Activated naive CD8-positive, alpha-beta T cell treated with anti-CD3 and anti-CD28 coated beads, Interleukin-2, amount 10 ng/mL, durations not matched to agents 7 days and 5 days (primary cell): Measurements from ENCODE around the gene ZNHIT3. TPM values are rescaled to one million over a fixed set of nuclear protein-coding genes. Genes with fewer than 3 reads are reported as not detected.
"Not testable (repeated sequence)": the region's sequence is repeated elsewhere in the genome, so short reads cannot be mapped to it uniquely, and the experiment has no call there.

Source experiments
- ATAC-seq: fragments of 150-1000 bp; cut with Tn5 transposase; one replicate; pipeline ENCODE4 v1.10.0; 2021; ENCODE audit warnings: low read depth, moderate library complexity
- POLR2A ChIA-PET: fragments of 350-600 bp; sonication (Branson Sonifier 250); formaldehyde crosslinking; loops from one replicate; lab custom pipeline; 2021; ENCODE audit warnings: antibody characterized with exemption; lab: Charles Lee
- DNase-seq: peaks from one replicate; pipeline ENCODE4 v3.0.0; 2021
- H3K27ac Mint-ChIP-seq: one replicate; pipeline ENCODE4 v1.8.0; 2022; ENCODE audit warnings: mild to moderate bottlenecking, mixed read lengths
- H3K27me3 Mint-ChIP-seq: one replicate; pipeline ENCODE4 v1.8.0; 2022; ENCODE audit warnings: mild to moderate bottlenecking, moderate library complexity, mixed read lengths
- H3K36me3 Mint-ChIP-seq: one replicate; pipeline ENCODE4 v1.8.0; 2021; ENCODE audit warnings: mild to moderate bottlenecking, mixed read lengths
- H3K4me1 Mint-ChIP-seq: one replicate; pipeline ENCODE4 v1.8.0; 2021; ENCODE audit warnings: mixed read lengths
- H3K4me3 Mint-ChIP-seq: one replicate; pipeline ENCODE4 v1.8.0; 2022; ENCODE audit warnings: mild to moderate bottlenecking, moderate library complexity, mixed read lengths
- H3K9me3 Mint-ChIP-seq: one replicate; pipeline ENCODE4 v1.8.0; 2021; ENCODE audit warnings: mixed read lengths
- total RNA-seq, 2 experiments: library from RNA; stranded (reverse); gene quantifications; one replicate each; pipeline ENCODE4 v1.2.3, GENCODE V29; 2021

Gene ZNHIT3
- 10 to 100 TPM; 48.4 to 48.8 TPM for total RNA-seq

- Mint-ChIP-seq H3K4me3 (peak within 1 kb of the TSS; percentile 93), H3K27me3 (peaks cover 10% of the 10 kb centered on the region), H3K27ac (peak within 1 kb of the TSS; percentile 93), H3K36me3 (peaks cover 14% of the 10 kb centered on the region), H3K9me3 (no peaks in the 10 kb centered on the region), H3K4me1 (peaks cover 26% of the 10 kb centered on the region)
- POLR2A ChIA-PET = interaction anchor here (0.6 to 1.8 kb wide), 4 partner anchors 8 to 115 kb away, joined by 3 to 12 read pairs (median 4); partner anchors contain the start of genes GGNBP2 and MRM1
- peak; percentile 94 for ATAC-seq
- peak; percentile 89 for DNase-seq
Observed at GRCh38 chr17:36486204-36487194, at the start of gene ZNHIT3. Gene ZNHIT3, plus strand, starts transcription at chr17:36486681. Its CDS starts 19 bp downstream, at chr17:36486700.

DNA sequence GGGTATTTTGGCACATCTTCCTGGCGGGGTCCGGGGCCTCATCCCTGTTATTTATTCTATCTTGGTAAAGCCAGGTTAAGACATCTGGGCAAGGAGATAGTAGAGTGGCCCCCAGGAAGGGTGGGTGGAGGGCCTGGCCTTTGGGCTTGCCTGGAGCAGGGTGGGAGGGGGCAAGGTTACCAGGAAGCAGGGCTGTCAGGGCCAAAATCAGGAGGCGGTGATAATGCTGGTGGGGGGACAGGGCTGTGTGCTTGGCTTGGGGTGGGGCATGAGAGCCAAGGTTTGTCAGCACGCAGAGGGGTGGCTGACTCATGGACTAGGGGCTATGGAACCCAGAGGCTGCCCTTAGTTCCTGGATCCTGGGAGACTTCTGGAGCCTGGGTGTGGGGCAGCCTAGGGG lies 44.7 kb upstream of the ZNHIT3 start:
- H3K9me3 Mint-ChIP-seq, H3K36me3 Mint-ChIP-seq, H3K4me1 Mint-ChIP-seq, ATAC-seq, H3K27ac Mint-ChIP-seq, DNase-seq, H3K4me3 Mint-ChIP-seq, H3K27me3 Mint-ChIP-seq, POLR2A ChIA-PET: not testable (repeated sequence)

- DNase-seq (no peak), ATAC-seq (no peak)
- no peak overlapping the region for H3K27ac Mint-ChIP-seq
- no peaks in the 10 kb centered on the region for H3K27me3 Mint-ChIP-seq
- no peaks in the 10 kb centered on the region for H3K9me3 Mint-ChIP-seq
- POLR2A ChIA-PET = no interaction called here
- H3K4me3 Mint-ChIP-seq = no peak overlapping the region
- no peaks in the 10 kb centered on the region for H3K36me3 Mint-ChIP-seq
- no peaks in the 10 kb centered on the region for H3K4me1 Mint-ChIP-seq
Observed at GRCh38 chr17:36443777-36444176, 42.7 kb upstream of the ZNHIT3 start.

DNA sequence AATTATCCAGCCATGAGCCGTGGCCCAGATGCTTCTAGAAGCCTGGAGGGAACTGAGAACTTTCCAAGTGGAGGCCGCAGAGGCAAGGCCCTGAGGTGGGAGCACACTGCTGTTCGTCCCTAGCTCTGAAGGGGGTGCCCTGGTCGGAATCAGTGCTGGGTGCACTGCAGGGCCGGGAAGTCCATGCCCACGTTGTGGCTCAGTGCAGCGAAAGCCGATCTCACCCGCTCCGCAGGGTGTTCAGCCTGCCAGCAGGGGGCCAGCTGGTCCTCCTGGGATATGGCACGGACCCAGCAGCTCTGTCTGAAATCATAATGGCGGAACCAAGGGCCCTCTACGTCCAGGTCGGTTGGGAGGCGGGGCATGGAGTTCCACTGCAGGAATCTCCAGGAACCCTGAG lies 36.5 kb upstream of the ZNHIT3 start:
- H3K9me3 Mint-ChIP-seq, DNase-seq, H3K27me3 Mint-ChIP-seq, ATAC-seq, POLR2A ChIA-PET, H3K36me3 Mint-ChIP-seq, H3K4me1 Mint-ChIP-seq, H3K4me3 Mint-ChIP-seq, H3K27ac Mint-ChIP-seq: not testable (repeated sequence)

GRCh38 chr17:36452888-36453287 lies 33.6 kb upstream of the ZNHIT3 start:
- ATAC-seq, H3K27me3 Mint-ChIP-seq, H3K4me3 Mint-ChIP-seq, H3K4me1 Mint-ChIP-seq, DNase-seq, H3K9me3 Mint-ChIP-seq, H3K36me3 Mint-ChIP-seq, POLR2A ChIA-PET, H3K27ac Mint-ChIP-seq: not testable (repeated sequence)

GRCh38 chr17:36457701-36458100 lies 28.8 kb upstream of the ZNHIT3 start:
- H3K27ac Mint-ChIP-seq, POLR2A ChIA-PET: not testable (repeated sequence)

GRCh38 chr17:36459045-36459444 lies 27.4 kb upstream of the ZNHIT3 start:
- ATAC-seq (no peak), DNase-seq (no peak)
- Mint-ChIP-seq H3K36me3 (no peaks in the 10 kb centered on the region), H3K27ac (no peak overlapping the region), H3K9me3 (no peaks in the 10 kb centered on the region), H3K4me3 (no peak overlapping the region), H3K27me3 (peaks cover 25% of the 10 kb centered on the region), H3K4me1 (no peaks in the 10 kb centered on the region)
- POLR2A ChIA-PET = no interaction called here

More at GRCh38 chr17:36457701-36458100, 28.8 kb upstream of the ZNHIT3 start:
- H3K27me3 Mint-ChIP-seq = peaks cover 14% of the 10 kb centered on the region
- not testable (repeated sequence) for DNase-seq, H3K4me1 Mint-ChIP-seq, H3K9me3 Mint-ChIP-seq, H3K36me3 Mint-ChIP-seq, H3K4me3 Mint-ChIP-seq, ATAC-seq

GRCh38 chr17:36459601-36460000 lies 26.9 kb upstream of the ZNHIT3 start:
- Mint-ChIP-seq H3K9me3 (no peaks in the 10 kb centered on the region), H3K36me3 (no peaks in the 10 kb centered on the region), H3K27ac (no peak overlapping the region), H3K4me1 (no peaks in the 10 kb centered on the region), H3K4me3 (no peak overlapping the region), H3K27me3 (peaks cover 25% of the 10 kb centered on the region)
- POLR2A ChIA-PET = no interaction called here
- ATAC-seq = no peak
- no peak for DNase-seq

- ATAC-seq (no peak), DNase-seq (no peak)
- no peak overlapping the region for H3K27ac Mint-ChIP-seq
- H3K4me1 Mint-ChIP-seq = no peaks in the 10 kb centered on the region
- no peaks in the 10 kb centered on the region for H3K9me3 Mint-ChIP-seq
- POLR2A ChIA-PET = no interaction called here
- peaks cover 30% of the 10 kb centered on the region for H3K27me3 Mint-ChIP-seq
- H3K36me3 Mint-ChIP-seq = no peaks in the 10 kb centered on the region
- H3K4me3 Mint-ChIP-seq = no peak overlapping the region
Observed at GRCh38 chr17:36460265-36460937, 26.1 kb upstream of the ZNHIT3 start.

DNA sequence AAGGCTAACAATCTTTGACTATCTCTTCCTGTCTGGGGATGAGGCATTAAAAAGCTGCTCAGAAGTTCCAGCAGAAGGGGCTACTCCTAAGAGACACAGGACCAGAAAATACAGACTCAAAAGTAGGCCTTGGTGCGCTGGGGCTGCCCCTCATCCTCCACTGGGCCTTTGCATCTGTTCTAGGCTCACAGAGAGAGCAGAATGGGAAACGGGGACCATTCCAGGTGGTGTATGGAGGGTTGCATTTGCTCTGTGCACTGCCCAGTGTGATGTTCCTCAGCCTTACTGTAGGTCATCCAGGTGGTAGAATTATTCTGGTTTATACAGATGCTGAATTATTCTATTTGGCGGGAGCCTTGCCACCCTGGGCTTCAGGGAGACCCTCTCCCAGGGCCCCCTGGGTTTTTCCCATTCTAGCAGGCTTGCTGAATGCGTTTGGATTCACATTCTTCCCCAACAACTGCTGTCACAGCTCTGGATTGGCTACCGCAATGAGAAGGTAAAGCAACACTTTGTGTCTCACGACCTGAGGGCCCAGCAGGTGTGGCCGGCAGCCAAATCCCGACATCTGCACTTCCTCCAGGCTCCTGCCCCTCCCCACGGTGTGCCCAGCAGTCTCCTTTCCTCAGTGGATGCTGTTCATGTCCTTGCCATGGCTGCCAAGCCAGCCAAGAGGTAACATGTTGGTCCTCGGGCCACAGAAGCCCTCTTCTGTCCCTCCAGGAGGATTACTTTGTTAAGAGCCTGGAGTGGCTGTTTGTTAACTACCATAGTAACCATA lies 25.0 kb upstream of the ZNHIT3 start:
- H3K36me3 Mint-ChIP-seq = no peaks in the 10 kb centered on the region
- no peaks in the 10 kb centered on the region for H3K4me1 Mint-ChIP-seq
- ATAC-seq = no peak
- no peak overlapping the region for H3K27ac Mint-ChIP-seq
- DNase-seq = no peak
- POLR2A ChIA-PET = no interaction called here
- peaks cover 36% of the 10 kb centered on the region for H3K27me3 Mint-ChIP-seq
- no peak overlapping the region for H3K4me3 Mint-ChIP-seq
- H3K9me3 Mint-ChIP-seq = no peaks in the 10 kb centered on the region

DNA sequence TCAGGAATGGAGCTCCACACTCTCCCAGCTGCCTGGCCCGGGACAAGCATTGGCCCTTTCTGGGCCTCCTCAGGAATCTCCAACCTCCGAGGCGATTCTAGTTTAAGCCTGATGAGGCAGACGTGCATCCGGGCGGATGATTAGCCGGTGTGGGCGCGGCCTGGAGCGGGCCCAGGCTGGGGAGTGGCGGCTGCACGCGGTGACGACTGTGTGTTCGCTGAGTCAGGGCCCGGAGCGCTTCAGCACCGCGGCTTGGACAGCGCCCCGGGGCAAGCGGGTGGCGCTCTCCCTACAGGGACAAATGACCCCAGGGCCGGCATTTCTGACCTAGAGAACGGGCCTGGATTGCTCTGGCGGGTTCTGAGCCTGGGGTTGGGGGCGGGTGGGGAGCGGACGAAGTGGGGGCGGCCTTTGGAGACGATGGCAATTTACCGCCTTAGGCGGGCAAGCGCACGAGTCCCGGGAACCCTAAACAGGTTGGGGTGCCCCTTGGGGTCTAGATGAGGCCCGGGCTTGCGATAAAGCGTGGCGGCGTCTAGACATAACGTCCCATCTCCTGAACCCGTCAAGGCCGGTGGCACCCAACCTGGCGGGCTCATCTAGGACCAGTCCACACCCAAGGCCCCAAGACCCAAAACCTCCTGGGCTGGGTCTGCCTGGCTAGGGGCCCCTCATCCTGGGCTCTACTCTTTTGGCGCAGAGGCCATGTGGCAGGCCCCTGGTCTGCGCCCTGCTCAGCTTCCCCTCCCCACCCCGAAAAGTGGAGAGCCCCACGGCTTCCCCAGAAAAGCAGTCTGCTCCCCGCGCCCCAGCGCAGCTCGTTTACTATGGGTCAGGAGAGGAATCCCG lies 22.3 kb upstream of the ZNHIT3 start:
- DNase-seq = peak; percentile 81
- Mint-ChIP-seq H3K4me1 (no peaks in the 10 kb centered on the region), H3K36me3 (no peaks in the 10 kb centered on the region), H3K9me3 (no peaks in the 10 kb centered on the region), H3K27ac (no peak overlapping the region), H3K4me3 (no peak overlapping the region), H3K27me3 (peaks cover 52% of the 10 kb centered on the region)
- ATAC-seq = peak; percentile 94
- POLR2A ChIA-PET = no interaction called here

DNA sequence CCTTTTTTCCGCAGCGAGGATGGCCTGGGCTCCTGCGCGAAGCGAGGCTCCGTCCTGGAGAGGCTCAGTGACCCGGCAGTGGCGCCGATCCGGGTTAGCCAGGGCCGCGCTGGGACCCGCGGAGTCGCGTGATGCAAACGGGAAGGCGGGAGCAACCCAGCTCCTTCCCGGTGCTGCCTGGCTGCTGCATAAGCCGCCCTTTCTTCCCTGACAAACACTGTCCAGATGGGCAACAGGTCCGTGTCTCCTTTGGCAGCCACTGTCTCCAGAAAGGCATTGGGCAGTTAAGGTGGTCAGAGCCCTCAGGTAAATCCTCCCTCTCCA lies 21.8 kb upstream of the ZNHIT3 start:
- DNase-seq = no peak
- peaks cover 52% of the 10 kb centered on the region for H3K27me3 Mint-ChIP-seq
- no peak overlapping the region for H3K27ac Mint-ChIP-seq
- no peaks in the 10 kb centered on the region for H3K4me1 Mint-ChIP-seq
- H3K9me3 Mint-ChIP-seq = no peaks in the 10 kb centered on the region
- no peak for ATAC-seq
- H3K36me3 Mint-ChIP-seq = no peaks in the 10 kb centered on the region
- H3K4me3 Mint-ChIP-seq = no peak overlapping the region
- POLR2A ChIA-PET = no interaction called here
